HEK293T (cell line): ENCODE measurements around the gene GAREM1.
"Not testable (repeated sequence)": the region's sequence is repeated elsewhere in the genome, so short reads cannot be mapped to it uniquely, and the experiment has no call there.

ENCODE experiments used
- BHLHE40 ChIP-seq: fragments of 450-650 bp; IDR thresholded peaks from 2 replicates; pipeline ENCODE4 v1.6.1; 2016; ENCODE audit warnings: mild to moderate bottlenecking, moderate library complexity, borderline replicate concordance
- CTBP1 ChIP-seq: fragments of 450-650 bp; IDR thresholded peaks from 2 replicates; pipeline ENCODE4 v1.6.1; 2016; ENCODE audit warnings: borderline replicate concordance
- ELF4 ChIP-seq: fragments of 450-650 bp; IDR thresholded peaks from 2 replicates; pipeline ENCODE4 v1.6.1; 2017; ENCODE audit warnings: antibody characterized with exemption
- FOXK2 ChIP-seq: fragments of 450-650 bp; IDR thresholded peaks from 2 replicates; pipeline ENCODE4 v1.6.1; 2016; ENCODE audit warnings: mild to moderate bottlenecking
- FOXM1 ChIP-seq: fragments of 450-650 bp; IDR thresholded peaks from 2 replicates; pipeline ENCODE4 v1.6.1; 2017; ENCODE audit warnings: mild to moderate bottlenecking, borderline replicate concordance
- HDGF ChIP-seq: fragments of 450-650 bp; IDR thresholded peaks from 2 replicates; pipeline ENCODE4 v1.6.1; 2017; ENCODE audit warnings: antibody characterized with exemption, borderline replicate concordance
- LEF1 ChIP-seq: fragments of 450-650 bp; IDR thresholded peaks from 2 replicates; pipeline ENCODE4 v1.6.1; 2017; ENCODE audit warnings: mild to moderate bottlenecking, borderline replicate concordance
- NFRKB ChIP-seq: fragments of 450-650 bp; IDR thresholded peaks from 2 replicates; pipeline ENCODE4 v1.6.1; 2016; ENCODE audit warnings: mild to moderate bottlenecking, moderate library complexity
- SP1 ChIP-seq: fragments of 450-650 bp; IDR thresholded peaks from 2 replicates; pipeline ENCODE4 v1.6.1; 2017
- SUZ12 ChIP-seq: fragments of 450-650 bp; IDR thresholded peaks from 2 replicates; pipeline ENCODE4 v1.6.1; 2016; ENCODE audit warnings: mild to moderate bottlenecking
- TARDBP ChIP-seq: fragments of 450-650 bp; IDR thresholded peaks from 2 replicates; pipeline ENCODE4 v1.6.1; 2016
- ZNF384 ChIP-seq: fragments of 450-650 bp; IDR thresholded peaks from 2 replicates; pipeline ENCODE4 v1.6.1; 2016

GRCh38 chr18:32291623-32292022, 179.1 kb downstream of the GAREM1 start:
- TF ChIP-seq CTBP1, TARDBP, SP1, BHLHE40, NFRKB, HDGF, FOXM1, FOXK2, ELF4, SUZ12, LEF1, ZNF384: not testable (repeated sequence)
